ENCODE results near the gene PDE4D.

The PDE4D gene

DNA sequence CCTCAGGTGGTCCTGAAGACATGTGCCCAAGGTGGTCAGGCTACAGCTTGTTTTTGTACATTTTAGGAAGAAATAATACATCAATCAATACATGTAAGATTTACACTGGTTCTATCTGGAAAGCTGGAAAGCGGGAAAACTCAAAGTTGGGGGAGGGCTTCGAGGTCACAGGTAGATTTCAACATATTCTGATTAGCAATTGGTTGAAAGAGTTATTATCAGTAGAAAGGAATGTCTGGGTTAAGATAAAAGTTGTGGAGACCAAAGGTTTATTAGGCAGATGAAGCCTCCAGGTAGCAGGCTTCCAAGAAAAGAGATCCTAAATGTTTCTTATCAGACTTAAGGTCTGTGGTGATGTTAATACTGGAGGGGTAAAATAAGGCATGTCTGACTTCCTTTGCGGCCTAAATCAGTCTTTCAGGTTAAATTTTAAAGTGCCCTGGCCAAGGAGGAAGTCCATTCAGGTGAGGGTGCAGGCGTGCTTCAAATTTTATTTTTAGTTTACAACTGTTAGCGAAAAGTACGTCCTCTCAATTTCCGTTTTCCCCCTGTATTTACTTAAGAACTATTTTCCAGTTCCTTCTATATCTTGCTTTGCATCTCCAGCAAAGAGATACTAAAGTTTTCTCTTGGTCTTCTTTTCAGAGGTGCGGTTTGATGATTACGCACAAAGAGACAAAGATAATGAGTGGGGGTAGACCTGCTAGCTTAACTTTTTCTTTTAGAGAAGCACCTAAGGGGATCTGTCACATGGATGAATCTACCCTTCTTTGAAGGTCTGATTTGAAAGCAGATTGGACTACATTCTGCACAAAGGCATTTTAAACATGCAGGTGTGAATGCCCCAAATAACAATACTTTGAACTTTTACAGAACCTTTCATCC lies 732.1 kb downstream of the PDE4D start:
- no peak for DNase-seq (ENCODE audit: low read depth in 2 of 3, low spot score in 2 of 3)

DNA sequence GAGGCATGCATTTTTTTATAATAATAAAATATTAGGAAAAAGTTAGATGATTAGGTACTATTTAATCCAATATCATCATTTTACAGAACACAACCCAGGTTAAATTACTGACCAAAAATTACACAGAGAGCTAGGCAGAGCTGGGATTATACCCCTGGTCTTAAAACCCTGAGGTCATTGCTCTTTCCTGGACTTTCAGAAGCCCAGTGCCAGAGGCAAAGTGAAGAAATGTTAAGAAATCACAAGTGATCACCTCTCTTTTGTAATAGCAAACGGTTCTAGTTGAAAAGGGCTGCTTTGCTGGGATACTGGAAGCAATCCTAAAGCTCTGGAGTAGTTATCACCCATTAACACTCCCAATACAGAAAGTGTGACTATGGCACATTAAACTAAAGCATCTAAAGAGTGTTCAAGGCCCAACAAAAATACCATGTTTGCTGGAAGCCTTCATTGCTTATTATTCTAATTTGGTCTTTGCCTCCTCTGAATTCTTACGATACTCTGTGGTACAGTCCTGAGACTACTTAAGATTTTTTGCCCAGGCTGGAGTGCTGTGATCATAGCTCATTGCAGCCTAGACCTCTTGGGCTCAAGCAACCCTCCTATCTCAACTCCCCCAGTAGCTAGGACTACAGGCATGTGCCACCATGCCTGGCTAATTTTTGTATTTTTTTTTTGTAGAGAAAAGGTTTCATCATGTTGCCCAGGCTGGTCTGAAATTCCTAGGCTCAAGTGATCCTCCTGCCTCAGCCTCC lies 734.7 kb downstream of the PDE4D start:
- DNase-seq (ENCODE audit: low read depth in 2 of 3, low spot score in 2 of 3), result no peak

DNA sequence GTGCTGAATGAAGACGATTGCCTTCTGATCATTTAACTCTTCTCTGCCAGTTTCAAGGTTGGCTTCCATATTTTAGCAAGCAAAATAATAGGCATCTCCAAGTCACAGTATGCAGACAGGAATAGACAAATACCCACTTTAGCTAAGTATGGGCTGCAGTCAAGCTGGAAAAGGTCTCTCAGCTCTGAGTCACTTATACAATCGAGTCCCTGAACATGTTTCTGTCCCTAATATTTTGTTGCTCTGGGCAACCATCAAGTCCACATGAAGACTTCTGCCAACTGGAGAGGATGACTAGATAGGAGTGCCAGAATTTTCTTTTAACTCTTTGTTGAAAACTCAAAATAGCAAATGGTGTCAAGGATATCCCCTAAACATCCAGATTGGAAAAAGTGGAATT lies 735.4 kb downstream of the PDE4D start:
- DNase-seq (ENCODE audit: low read depth in 2 of 3, low spot score in 2 of 3), result no peak

DNA sequence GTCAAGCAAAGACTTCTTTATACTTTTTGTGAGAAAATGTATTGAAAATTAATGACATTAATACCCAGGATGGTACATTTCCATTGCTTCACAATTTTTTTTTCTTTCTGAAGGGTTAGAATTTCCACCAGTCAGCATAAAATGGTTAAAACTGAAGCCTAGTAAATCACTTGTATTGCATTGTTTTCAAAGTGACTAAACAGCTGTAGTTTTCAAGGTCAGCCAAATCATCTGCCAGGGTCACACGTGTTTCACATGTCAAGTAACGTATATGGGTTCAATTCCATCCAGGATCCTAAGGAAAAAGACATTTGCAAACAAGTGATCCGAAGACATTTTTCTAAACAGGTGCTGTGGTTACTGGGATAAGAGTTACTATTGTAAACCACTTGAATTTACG lies 736.5 kb downstream of the PDE4D start:
- DNase-seq (ENCODE audit: low read depth in 2 of 3, low spot score in 2 of 3), result no peak

DNA sequence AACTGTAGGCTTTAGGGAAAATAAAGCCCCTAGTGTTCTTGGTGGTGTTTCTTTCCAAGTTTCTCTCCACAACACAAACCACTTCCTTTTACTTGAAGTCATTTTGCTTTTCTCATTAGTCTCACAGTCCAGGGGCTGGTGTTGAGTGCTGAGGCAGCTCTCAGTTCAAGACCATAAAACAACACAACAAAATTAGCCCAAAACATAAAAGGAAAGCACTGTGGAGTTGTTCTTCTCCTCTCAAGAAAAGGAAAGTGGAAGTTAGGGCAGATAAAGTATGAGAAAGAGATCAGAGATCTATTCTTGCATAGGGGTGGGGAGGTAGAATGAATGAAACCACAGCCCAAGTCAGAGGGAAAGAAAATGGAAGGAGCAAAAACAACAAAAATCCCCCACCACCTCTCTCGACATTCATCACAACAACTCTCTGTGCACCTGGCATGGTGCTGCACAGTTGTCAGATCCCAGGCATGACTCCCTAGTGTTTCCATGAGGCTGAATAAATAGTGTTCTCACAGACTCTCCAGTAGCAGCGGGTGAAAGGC lies 740.8 kb downstream of the PDE4D start:
- DNase-seq (ENCODE audit: low read depth in 2 of 3, low spot score in 2 of 3), result no peak

DNA sequence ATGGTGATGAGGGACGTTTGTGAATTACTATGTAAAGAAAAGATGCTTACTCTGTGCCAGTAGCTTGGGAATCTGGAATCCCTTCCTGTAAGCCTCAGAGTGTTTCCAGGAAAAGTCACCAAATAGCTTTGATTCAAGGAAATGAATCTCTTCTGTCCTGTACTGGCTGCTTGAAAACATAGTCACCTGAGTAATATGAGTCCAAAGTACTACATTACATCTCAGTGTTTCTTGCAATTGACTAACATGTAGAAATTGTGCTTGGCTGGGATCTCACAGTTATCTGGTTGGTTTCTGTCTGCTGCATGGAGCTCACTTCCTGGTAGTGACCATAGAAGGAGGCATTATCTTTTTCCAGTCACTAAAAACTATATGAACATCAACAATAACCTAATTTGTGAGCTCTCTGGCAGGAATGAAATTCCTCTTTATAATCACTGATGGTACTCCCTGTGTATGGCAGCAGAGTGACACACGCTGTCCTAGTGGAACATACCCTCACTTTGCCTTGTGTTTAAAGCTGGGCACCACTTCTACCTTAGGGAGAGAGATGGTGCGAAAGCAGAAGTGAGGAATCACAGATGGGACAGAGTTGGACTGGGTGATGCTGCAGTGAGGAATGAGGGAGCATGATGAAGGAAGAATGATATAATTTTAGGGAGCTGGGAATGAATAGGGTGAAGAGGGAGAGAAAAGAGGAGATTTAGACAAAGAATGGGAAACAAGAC lies 742.2 kb downstream of the PDE4D start:
- no peak for DNase-seq (ENCODE audit: low read depth in 2 of 3, low spot score in 2 of 3)

DNA sequence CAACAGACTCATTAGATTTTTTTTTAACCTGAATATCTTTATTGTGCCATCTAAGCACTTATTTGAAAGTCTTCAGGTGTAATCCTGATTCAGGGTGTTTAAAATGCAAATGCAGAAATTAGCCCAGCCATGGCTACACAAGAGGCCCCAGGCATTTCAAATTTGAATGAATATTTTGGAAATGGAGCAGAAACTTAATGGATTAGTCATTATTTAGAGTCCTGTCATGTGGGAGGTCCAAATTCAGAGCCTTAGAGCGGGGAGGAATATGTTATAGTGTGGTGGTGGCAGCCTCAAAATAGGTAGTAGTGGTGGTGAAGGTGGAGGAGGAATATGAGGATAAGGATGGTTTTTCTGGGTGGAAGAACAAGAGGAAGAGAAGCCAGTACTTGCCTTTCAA lies 743.7 kb downstream of the PDE4D start:
- no peak for DNase-seq (ENCODE audit: low read depth in 2 of 3, low spot score in 2 of 3)

DNA sequence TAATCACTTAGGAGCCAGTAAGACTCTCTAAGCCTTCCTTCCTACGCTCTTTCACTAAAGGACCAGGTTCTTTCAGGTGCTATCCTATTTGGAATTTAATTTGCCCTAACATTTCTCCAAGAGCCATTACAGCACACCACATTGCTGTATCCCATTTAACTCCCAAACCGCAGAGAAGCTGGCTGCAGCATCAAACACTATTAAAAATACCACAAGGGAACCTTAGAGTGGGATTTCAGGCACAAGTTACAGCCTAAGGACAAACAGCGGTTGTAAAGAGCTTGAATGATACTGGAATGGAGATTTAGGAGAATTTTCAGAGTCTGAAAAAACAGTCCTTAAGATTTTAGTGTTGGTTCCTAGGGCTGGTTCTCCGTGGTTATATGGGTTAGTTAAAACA lies 744.3 kb downstream of the PDE4D start:
- DNase-seq (ENCODE audit: low read depth in 2 of 3, low spot score in 2 of 3), result no peak

DNA sequence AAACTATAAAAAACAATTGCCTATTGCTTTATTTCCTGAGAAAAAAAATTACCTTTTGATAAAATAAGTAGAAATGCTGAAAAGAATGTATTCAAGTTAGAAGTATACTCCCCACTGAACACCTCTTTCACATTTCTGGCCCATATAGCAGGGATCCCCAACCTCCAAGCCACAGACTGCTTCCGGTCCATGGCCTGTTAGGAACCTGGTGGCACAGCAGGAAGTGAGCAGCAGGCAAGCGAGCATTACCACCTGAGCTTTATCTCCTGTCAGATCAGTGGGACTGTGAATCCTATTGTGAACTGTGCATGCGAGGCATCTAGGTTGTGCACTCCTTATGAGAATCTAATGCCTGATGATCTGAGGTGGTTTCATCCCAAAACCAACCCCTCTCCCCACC lies 746.8 kb downstream of the PDE4D start:
- DNase-seq (ENCODE audit: low read depth in 2 of 3, low spot score in 2 of 3), result no peak

DNA sequence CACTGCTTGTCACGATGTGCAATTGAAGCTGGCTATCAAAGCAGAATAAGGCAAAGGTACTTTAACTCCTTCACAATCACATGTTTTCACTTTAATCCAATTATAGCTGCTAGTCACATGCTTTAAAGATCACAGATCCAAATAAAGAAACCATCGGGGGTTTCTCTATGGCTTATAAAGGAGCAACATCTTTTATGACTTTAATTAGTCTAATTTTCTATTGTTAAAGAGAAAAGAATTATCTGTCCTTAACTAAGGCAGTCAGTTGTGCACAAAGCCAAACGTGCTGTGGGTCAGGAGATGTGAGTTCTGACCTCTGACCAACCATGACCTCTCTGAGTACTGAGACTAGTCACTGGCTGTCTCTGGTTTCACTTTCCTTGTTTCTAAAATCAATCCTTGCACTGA lies 749.6 kb downstream of the PDE4D start:
- DNase-seq (ENCODE audit: low read depth in 2 of 3, low spot score in 2 of 3), result no peak

DNA sequence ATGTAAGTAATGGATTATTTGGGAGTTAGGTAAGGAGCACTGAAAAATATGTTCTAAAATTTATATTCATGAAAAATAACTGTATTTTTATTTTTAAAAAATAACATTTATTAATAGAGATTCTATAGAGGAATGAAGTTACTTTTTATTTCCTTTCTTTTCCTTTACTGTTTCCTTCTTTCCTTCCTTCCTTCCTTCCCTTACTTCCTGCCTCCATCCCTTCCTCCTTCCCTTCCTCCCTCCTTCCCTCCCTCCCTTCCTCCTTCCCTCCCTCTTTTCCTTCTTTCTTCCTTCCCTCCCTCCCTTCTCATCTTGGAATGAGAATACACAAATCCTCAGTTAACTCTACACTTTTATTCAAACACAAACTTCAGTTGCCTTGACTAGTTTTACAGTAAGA lies 750.6 kb downstream of the PDE4D start:
- DNase-seq (ENCODE audit: low read depth in 2 of 3, low spot score in 2 of 3), result no peak

DNA sequence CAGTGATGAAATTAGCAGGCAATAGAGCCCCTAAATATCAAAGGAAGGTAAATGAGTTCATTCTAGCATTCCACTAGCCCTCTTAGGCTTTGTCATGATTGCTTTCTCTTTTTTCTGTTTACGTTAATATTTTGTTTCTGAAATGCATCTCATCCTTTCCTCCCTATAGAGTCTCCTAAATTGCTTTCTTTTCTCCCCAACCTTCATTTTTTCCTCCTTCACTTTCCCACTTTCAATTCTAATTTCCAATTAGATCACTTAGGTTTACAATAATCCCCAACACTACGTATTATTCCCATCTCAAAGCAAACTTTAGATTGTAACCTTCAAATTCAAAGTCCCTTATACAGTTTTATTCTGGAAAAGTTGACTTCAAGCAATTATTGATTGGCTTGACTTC lies 751.4 kb downstream of the PDE4D start:
- DNase-seq (ENCODE audit: low read depth in 2 of 3, low spot score in 2 of 3), result no peak

DNA sequence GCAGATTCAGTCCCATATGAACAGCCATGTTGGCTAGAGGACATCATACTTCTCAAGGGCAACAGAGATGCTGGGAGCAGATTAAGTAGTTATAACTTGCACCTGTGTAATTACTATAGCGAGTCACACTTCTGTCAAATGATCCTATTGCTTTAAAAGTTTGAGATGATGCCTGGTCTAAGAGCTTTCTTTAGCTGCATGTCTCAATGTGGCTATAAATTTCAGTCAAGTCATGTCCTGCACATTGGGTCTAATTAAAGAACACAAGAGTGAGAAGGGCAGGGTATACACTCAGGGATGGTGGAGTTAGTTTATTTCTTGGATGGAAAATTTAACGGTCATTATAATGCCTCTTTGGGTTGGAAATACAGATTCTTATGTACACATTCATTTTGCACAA lies 753.4 kb downstream of the PDE4D start:
- DNase-seq (ENCODE audit: low read depth in 2 of 3, low spot score in 2 of 3), result no peak

DNA sequence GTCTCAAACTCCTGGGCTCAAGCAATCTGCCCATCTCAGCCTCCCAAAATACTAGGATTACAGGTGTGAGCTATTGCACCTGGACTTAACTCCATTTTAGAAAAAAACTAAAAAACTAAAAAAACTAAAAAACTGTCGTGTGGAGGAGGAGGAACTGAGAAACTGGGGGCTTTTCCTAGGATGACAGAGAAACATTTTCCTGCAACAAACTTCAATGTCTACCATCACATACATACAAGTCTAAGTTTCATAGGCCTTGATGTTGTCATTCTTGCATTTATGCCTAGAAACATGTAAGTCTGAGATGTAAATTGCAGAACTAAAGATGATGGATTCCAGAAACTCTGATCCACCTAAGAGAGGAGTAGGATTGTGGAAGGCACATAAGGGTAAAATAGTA lies 753.8 kb downstream of the PDE4D start:
- no peak for DNase-seq (ENCODE audit: low read depth in 2 of 3, low spot score in 2 of 3)

DNA sequence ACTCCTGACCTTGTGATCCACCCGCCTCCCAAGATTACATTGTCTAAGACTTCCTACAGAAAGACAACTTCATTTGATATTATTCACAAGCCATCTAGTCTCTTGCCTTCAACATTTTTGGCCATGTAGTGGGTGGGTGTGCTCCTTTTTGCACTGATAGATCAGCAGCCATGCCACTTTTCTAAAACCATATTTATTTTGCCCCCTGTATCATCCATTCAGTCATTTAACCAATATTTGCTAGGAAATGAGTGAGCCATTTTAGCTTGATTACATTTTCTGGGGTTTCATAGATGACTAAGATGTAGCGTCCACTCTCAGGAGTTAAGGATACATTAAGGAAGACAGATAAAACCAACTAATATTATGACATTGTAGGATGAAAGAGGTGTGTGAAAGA lies 755.0 kb downstream of the PDE4D start:
- DNase-seq (ENCODE audit: low read depth in 2 of 3, low spot score in 2 of 3), result no peak

DNA sequence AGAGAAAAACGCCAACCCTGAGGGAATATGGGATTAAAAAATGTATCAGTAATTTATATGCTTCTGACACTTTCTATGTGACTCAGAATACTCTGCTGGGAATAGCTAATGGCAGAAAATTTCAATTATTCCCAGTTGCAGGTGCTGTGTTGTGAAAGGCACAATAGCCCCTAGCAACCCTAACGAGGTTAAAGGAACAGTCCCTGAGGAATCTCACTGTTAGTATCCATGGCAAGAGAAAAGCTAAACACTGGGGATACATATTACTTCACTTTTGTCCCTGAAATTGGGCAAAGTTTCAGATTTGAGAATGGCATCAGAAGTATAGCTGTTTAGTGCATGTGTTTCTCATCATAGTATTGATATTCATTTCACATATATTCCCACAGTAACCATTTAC lies 755.7 kb downstream of the PDE4D start:
- DNase-seq (ENCODE audit: low read depth in 2 of 3, low spot score in 2 of 3), result no peak

DNA sequence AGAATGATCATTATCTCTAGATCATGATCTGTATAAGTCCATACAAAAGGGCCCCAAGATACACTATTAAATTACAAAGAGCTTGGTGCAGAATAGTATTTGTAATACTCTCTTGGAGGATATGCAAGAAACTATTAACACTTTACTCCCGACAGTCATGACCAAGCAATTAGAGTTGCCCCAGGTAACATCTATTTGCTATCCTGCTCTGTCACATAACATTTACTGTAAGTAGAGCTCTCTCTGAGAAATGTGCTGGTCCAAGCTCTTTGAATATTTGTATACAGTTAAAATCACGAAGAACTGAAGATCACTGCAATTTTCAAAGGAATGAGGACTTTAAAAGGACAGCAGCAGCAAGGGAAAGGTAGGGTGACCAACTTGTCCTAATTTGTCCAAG lies 757.0 kb downstream of the PDE4D start:
- DNase-seq (ENCODE audit: low read depth in 2 of 3, low spot score in 2 of 3), result no peak

DNA sequence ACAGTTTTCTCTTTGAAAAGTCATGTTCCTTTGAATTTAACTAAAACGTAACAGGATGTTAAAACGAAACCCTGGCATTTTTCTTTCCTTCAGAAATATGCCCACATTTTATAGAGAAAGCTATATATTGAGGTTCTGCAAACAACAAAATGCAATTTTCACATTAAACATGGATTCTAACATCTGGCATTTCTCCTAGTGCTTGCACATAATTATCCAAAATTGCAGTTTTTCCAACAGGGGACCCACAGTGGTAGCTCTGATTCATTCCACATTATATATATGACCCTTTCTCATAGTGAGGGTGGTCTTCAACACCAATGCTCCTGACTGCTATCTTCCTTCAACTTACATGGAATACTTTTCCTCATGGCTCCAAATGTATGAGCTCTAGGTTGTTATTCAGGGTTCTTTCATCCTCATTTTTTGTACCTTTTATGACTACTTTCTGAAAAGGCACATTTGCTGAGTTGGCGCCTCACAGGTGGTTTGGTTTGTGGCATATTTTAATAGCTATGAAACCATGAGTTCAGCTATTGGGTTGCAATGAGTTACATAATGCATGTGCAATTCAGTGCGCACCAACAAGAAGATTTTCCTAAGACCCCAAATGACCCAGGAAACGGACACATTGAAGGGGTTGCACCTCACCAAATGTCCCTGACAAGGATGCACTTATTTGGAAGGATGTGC lies 758.9 kb downstream of the PDE4D start:
- DNase-seq (ENCODE audit: low read depth in 2 of 3, low spot score in 2 of 3), result no peak

DNA sequence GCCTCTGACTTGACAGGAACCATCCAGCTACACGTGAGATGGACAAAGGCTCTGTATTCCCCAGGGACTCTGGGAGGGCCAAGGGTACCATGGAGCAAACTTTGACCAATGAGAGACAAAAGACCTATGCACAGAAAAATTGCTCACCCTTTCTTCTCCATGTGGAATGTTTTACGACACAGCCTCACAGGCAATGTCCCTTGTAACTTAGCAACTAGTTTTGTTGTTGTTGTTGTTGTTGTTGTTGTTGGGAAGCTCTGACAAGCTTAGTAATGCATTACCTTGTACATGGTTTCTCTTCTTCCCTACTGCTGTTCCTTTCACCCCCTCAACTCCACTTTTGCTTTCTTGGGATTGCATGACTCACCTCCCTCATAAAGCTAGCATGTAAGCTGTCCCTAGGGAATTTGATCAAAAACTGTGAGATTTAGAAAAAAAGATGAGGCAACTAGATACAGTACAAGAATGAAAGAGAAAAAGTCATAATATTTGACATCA lies 759.7 kb downstream of the PDE4D start:
- no peak for DNase-seq (ENCODE audit: low read depth in 2 of 3, low spot score in 2 of 3)

DNA sequence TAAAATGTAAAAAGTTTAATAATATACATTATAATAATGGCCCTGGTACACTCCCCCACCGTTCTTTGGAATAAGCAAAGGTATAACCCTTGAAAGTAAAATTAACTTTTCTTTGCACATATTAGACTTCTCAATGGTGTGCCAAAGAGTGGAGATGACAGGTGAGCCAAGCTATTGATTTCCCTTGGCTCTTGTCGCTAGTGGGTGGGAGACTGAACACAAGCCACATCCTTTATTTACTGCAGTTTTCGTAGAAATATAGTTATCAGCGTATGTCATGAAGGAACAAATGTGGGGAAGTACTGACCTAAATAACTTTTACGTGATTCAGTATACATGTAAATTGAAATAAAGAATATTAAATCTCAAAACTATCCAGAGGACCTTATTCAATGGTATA lies 761.4 kb downstream of the PDE4D start:
- no peak for DNase-seq (ENCODE audit: low read depth in 2 of 3, low spot score in 2 of 3)

DNA sequence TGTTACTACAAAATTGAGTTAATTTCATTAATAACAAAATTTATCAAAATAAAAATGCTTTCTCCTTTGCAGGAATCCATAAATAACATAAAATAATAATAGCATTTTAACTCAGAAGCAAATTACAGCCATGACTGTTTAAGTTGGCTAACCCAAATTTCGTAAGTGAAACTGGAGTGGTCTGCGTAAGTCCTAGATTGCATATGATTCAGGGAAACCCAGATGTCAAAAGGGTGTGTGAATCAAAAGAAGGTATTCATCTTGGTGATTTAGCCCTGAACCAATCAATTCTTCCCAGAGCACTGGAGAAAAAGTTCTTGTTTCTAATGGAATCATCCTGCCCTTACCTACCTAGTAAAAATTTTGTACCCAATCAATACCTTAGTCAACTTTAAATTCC lies 763.1 kb downstream of the PDE4D start:
- DNase-seq (ENCODE audit: low read depth in 2 of 3, low spot score in 2 of 3), result no peak
